Loucy (cell line): Measurements from ENCODE around the gene SEMA3D.

Source experiments
- CTCF ChIP-seq: fragments of 200-600 bp; sonication (generic); conservative IDR thresholded peaks from 2 replicates; pipeline ENCODE4 v1.5.1; 2014; ENCODE audit warnings: mild to moderate bottlenecking, antibody characterized with exemption, low read length
- EZH2phosphoT487 ChIP-seq: fragments of 200-600 bp; IDR thresholded peaks from 2 replicates; pipeline ENCODE4 v1.6.1; 2018; ENCODE audit warnings: antibody characterized with exemption, mild to moderate bottlenecking, moderate library complexity, borderline replicate concordance

DNA sequence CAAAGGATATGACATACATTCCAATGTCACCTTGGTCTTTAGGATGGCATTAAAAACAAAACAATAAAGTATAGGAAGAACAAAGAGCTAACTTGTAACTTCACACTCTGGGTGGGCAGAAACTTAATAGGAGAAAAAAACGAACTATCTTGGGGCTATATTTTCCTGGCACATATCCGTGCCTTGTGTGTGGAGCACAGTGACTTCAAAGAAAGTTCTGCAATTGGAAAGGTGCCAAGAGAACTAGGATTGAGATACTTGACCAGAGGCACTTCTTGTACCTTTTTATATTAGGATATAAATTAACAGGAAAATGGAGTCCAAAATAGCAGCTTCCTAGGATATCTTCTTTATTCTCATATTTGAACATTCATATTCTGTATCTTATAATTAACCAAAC, 148.4 kb downstream of the SEMA3D start:
- no peak for TF ChIP-seq CTCF
- TF ChIP-seq EZH2phosphoT487, result no peak
